Chondrocyte (in vitro differentiated cells): ENCODE data around the gene LIX1. TPM values are rescaled to one million over a fixed set of nuclear protein-coding genes. Genes with fewer than 3 reads are reported as not detected.
A peak's percentile ranks its signal among the peaks of the same experiment; 100 is the strongest.

ENCODE experiments used
- DNase-seq: peaks from one replicate; pipeline ENCODE4 v3.0.0; 2021; ENCODE audit warnings: mixed read lengths, low spot score
- H3K27ac Mint-ChIP-seq: one replicate; pipeline ENCODE4 v1.8.0; 2021; ENCODE audit warnings: mild to moderate bottlenecking, moderate library complexity, mixed read lengths; ENCODE audit not compliant: unreplicated experiment
- H3K27me3 Mint-ChIP-seq: 2 replicates; pipeline ENCODE4 v1.8.0; 2021; ENCODE audit warnings: low read depth, mixed read lengths
- H3K36me3 Mint-ChIP-seq: 2 replicates; pipeline ENCODE4 v1.8.0; 2021; ENCODE audit warnings: low read depth, mixed read lengths
- H3K4me1 Mint-ChIP-seq: 2 replicates; pipeline ENCODE4 v1.8.0; 2021; ENCODE audit warnings: low read depth, mild to moderate bottlenecking, mixed read lengths
- H3K4me3 Mint-ChIP-seq: one replicate; pipeline ENCODE4 v1.8.0; 2021; ENCODE audit warnings: mild to moderate bottlenecking, moderate library complexity, mixed read lengths; ENCODE audit not compliant: unreplicated experiment
- H3K9me3 Mint-ChIP-seq: 2 replicates; pipeline ENCODE4 v1.8.0; 2021; ENCODE audit warnings: low read depth, mixed read lengths
- CTCF ChIP-seq: fragments of 200-600 bp; sonication (generic); IDR thresholded peaks from 2 replicates; pipeline ENCODE4 v1.5.0; 2021; ENCODE audit warnings: antibody characterized with exemption, mild to moderate bottlenecking, moderate library complexity
- total RNA-seq: library from RNA; stranded (reverse); gene quantifications from 3 replicates; pipeline ENCODE4 v1.2.1, GENCODE V29; 2021

Gene LIX1
- total RNA-seq, 1 donor from 2014 or later: 0.20 TPM

GRCh38 chr5:97100476-97100875 lies 41.9 kb downstream of the LIX1 start:
- H3K4me1 Mint-ChIP-seq: peaks cover 62% of the 10 kb centered on the region
- no peak for DNase-seq
- H3K4me3 Mint-ChIP-seq: no peak overlapping the region
- H3K27ac Mint-ChIP-seq: peak overlapping the region; percentile 56
- no peaks in the 10 kb centered on the region for H3K9me3 Mint-ChIP-seq
- no peak for TF ChIP-seq CTCF
- no peaks in the 10 kb centered on the region for H3K27me3 Mint-ChIP-seq
- no peaks in the 10 kb centered on the region for H3K36me3 Mint-ChIP-seq

GRCh38 chr5:97098922-97099321 lies 43.5 kb downstream of the LIX1 start:
- no peaks in the 10 kb centered on the region for H3K27me3 Mint-ChIP-seq
- no peaks in the 10 kb centered on the region for H3K36me3 Mint-ChIP-seq
- H3K4me1 Mint-ChIP-seq: peaks cover 62% of the 10 kb centered on the region
- peak overlapping the region; percentile 19 for H3K27ac Mint-ChIP-seq
- H3K4me3 Mint-ChIP-seq: peak overlapping the region; percentile 49
- DNase-seq: no peak
- H3K9me3 Mint-ChIP-seq: no peaks in the 10 kb centered on the region
- TF ChIP-seq CTCF: no peak

- TF ChIP-seq CTCF: no peak
- peaks cover 62% of the 10 kb centered on the region for H3K4me1 Mint-ChIP-seq
- H3K9me3 Mint-ChIP-seq: no peaks in the 10 kb centered on the region
- no peaks in the 10 kb centered on the region for H3K27me3 Mint-ChIP-seq
- no peak for DNase-seq
- H3K36me3 Mint-ChIP-seq: no peaks in the 10 kb centered on the region
- H3K4me3 Mint-ChIP-seq: no peak overlapping the region
- H3K27ac Mint-ChIP-seq: no peak overlapping the region
Measured at GRCh38 chr5:97097326-97098230, 44.8 kb downstream of the LIX1 start.

- DNase-seq: no peak
- Mint-ChIP-seq H3K4me3 (no peak overlapping the region), H3K9me3 (no peaks in the 10 kb centered on the region), H3K36me3 (no peaks in the 10 kb centered on the region), H3K4me1 (peaks cover 55% of the 10 kb centered on the region), H3K27me3 (no peaks in the 10 kb centered on the region), H3K27ac (no peak overlapping the region)
- no peak for TF ChIP-seq CTCF
Measured at GRCh38 chr5:97096846-97097245, 45.6 kb downstream of the LIX1 start.

GRCh38 chr5:97096191-97096590 lies 46.2 kb downstream of the LIX1 start:
- peak overlapping the region; percentile 20 for H3K4me3 Mint-ChIP-seq
- no peaks in the 10 kb centered on the region for H3K36me3 Mint-ChIP-seq
- no peak for TF ChIP-seq CTCF
- H3K4me1 Mint-ChIP-seq: peaks cover 49% of the 10 kb centered on the region
- no peak for DNase-seq
- H3K27me3 Mint-ChIP-seq: no peaks in the 10 kb centered on the region
- no peaks in the 10 kb centered on the region for H3K9me3 Mint-ChIP-seq
- peak overlapping the region; percentile 2 for H3K27ac Mint-ChIP-seq
